ENCODE data around the gene MRFAP1L1.
A peak's percentile ranks its signal among the peaks of the same experiment; 100 is the strongest.

The MRFAP1L1 gene

GRCh38 chr4:6660430-6660829 lies 49.2 kb downstream of the MRFAP1L1 start:
- no peak for DNase-seq (ENCODE audit: low read depth in 2 of 2)

GRCh38 chr4:6659897-6660296 lies 49.8 kb downstream of the MRFAP1L1 start:
- DNase-seq (ENCODE audit: low read depth in 2 of 2) = no peak

GRCh38 chr4:6658597-6659075 lies 51.0 kb downstream of the MRFAP1L1 start:
- DNase-seq (ENCODE audit: low read depth in 2 of 2) = peak in 1 of 2 donors; percentile 62

GRCh38 chr4:6658209-6658595 lies 51.5 kb downstream of the MRFAP1L1 start:
- DNase-seq (ENCODE audit: low read depth in 2 of 2) = no peak

All from stimulated activated CD8-positive, alpha-beta memory T cell treated with anti-CD3 and anti-CD28 coated beads, Interleukin-7, amount 100 ng/mL, for 4 hours (primary cell).